ENCODE measurements around the gene NCOA7. TPM values are rescaled to one million over a fixed set of nuclear protein-coding genes. Genes with fewer than 3 reads are reported as not detected.

NCOA7 gene
- total and polyA plus RNA-seq, 4 donors, result 39.6 to 113 (median 48.8) TPM

DNA sequence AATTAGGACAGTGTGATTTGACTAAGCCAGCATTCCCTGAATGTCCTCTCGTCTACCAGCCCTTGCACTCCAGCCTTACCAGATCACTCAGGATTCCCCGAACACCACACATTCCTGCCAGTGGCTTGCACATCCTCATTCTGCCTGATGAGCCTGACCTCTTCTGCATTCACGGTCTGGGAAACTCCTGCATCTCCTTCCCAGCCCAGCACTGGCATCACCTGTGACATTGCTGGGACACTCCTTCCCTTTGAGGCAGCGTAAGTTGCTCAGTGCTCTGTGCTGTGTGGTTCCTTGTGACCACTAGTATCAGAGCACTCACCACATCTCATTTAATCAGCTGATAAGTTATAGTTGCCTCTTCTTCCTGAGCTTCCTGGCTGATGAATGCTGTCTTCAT, 17.3 kb downstream of the NCOA7 start:
- Histone ChIP-seq H3K27ac (ENCODE audit: low read depth, low read length) (no peak overlapping the region), H3K9me3 (ENCODE audit: control insufficient read depth, insufficient read depth, low read length) (no peaks in the 10 kb centered on the region), H3K27me3 (ENCODE audit: control insufficient read depth, insufficient read depth, low read length) (no peaks in the 10 kb centered on the region), H3K36me3 (ENCODE audit: control insufficient read depth, insufficient read depth, low read length) (no peaks in the 10 kb centered on the region), H3K4me1 (ENCODE audit: control insufficient read depth, insufficient read depth, low read length) (no peaks in the 10 kb centered on the region), H3K4me3 (ENCODE audit: low read depth, low read length) (no peak overlapping the region)
- no peak for DNase-seq (ENCODE audit: low read depth in 4 of 6, low spot score in 6 of 6)
- WGBS (ENCODE audit: insufficient coverage), result 76% methylated on average over 4 of the region's 4 CpGs

- no peaks in the 10 kb centered on the region for H3K4me1 ChIP-seq (ENCODE audit: control insufficient read depth, insufficient read depth, low read length)
- no peak overlapping the region for H3K4me3 ChIP-seq (ENCODE audit: low read depth, low read length)
- H3K9me3 ChIP-seq (ENCODE audit: control insufficient read depth, insufficient read depth, low read length), result no peaks in the 10 kb centered on the region
- H3K36me3 ChIP-seq (ENCODE audit: control insufficient read depth, insufficient read depth, low read length), result no peaks in the 10 kb centered on the region
- H3K27ac ChIP-seq (ENCODE audit: low read depth, low read length), result no peak overlapping the region
- DNase-seq (ENCODE audit: low read depth in 4 of 6, low spot score in 6 of 6), result no peak
- no peaks in the 10 kb centered on the region for H3K27me3 ChIP-seq (ENCODE audit: control insufficient read depth, insufficient read depth, low read length)
Measured at GRCh38 chr6:125808591-125808990, 17.8 kb downstream of the NCOA7 start.

DNA sequence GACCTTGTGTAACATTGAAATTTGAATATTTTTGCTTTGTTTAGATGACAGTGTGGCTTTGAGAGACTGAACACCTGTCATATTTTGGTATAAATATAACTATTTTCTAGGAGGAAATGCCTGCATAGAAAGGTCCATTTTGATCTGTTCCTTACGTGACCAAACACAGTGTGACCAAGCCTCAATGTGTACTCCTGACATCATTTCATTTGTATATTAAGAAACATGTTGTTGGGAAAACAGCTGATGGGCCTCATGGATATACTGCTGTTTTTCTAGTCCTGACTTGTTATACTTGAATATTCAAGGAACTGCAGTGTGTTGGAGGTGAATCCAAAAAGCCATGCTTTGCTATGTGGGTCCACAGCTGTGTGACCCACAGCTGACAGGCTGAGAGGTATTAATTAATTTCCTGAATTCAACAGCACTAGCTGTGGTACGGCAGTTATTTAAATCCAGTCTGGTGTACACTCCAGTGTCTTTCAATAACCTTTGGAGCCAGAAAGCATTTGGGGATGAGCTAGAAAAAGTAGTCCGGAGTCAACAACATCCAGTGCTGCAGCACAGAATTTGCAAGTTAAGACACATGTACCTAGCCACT, 18.9 kb downstream of the NCOA7 start:
- H3K9me3 ChIP-seq (ENCODE audit: control insufficient read depth, insufficient read depth, low read length), result no peaks in the 10 kb centered on the region
- H3K4me1 ChIP-seq (ENCODE audit: control insufficient read depth, insufficient read depth, low read length), result peaks cover 3% of the 10 kb centered on the region
- no peaks in the 10 kb centered on the region for H3K27me3 ChIP-seq (ENCODE audit: control insufficient read depth, insufficient read depth, low read length)
- no peak overlapping the region for H3K4me3 ChIP-seq (ENCODE audit: low read depth, low read length)
- DNase-seq (ENCODE audit: low read depth in 4 of 6, low spot score in 6 of 6), result no peak
- 48% methylated on average over 2 of the region's 3 CpGs for WGBS (ENCODE audit: insufficient coverage)
- H3K27ac ChIP-seq (ENCODE audit: low read depth, low read length), result no peak overlapping the region
- no peaks in the 10 kb centered on the region for H3K36me3 ChIP-seq (ENCODE audit: control insufficient read depth, insufficient read depth, low read length)

GRCh38 chr6:125810445-125810844, 19.7 kb downstream of the NCOA7 start:
- H3K4me3 ChIP-seq (ENCODE audit: low read depth, low read length), result no peak overlapping the region

GRCh38 chr6:125811259-125811658, 20.5 kb downstream of the NCOA7 start:
- no peak for DNase-seq (ENCODE audit: low read depth in 4 of 6, low spot score in 6 of 6)
- Histone ChIP-seq H3K27ac (ENCODE audit: low read depth, low read length) (no peak overlapping the region), H3K27me3 (ENCODE audit: control insufficient read depth, insufficient read depth, low read length) (no peaks in the 10 kb centered on the region), H3K4me3 (ENCODE audit: low read depth, low read length) (no peak overlapping the region), H3K4me1 (ENCODE audit: control insufficient read depth, insufficient read depth, low read length) (peaks cover 3% of the 10 kb centered on the region), H3K9me3 (ENCODE audit: control insufficient read depth, insufficient read depth, low read length) (no peaks in the 10 kb centered on the region), H3K36me3 (ENCODE audit: control insufficient read depth, insufficient read depth, low read length) (no peaks in the 10 kb centered on the region)
- WGBS (ENCODE audit: insufficient coverage), result 85% methylated on average over 3 of the region's 5 CpGs

More at GRCh38 chr6:125810445-125810844, 19.7 kb downstream of the NCOA7 start:
- H3K4me1 ChIP-seq (ENCODE audit: control insufficient read depth, insufficient read depth, low read length), result peaks cover 3% of the 10 kb centered on the region
- DNase-seq (ENCODE audit: low read depth in 4 of 6, low spot score in 6 of 6), result peak in 1 of 6 donors; percentile 87
- no peak overlapping the region for H3K27ac ChIP-seq (ENCODE audit: low read depth, low read length)
- H3K9me3 ChIP-seq (ENCODE audit: control insufficient read depth, insufficient read depth, low read length), result no peaks in the 10 kb centered on the region
- no CpG with 5 or more reads among the region's 1 CpG for WGBS (ENCODE audit: insufficient coverage)
- H3K27me3 ChIP-seq (ENCODE audit: control insufficient read depth, insufficient read depth, low read length), result no peaks in the 10 kb centered on the region
- H3K36me3 ChIP-seq (ENCODE audit: control insufficient read depth, insufficient read depth, low read length), result no peaks in the 10 kb centered on the region

- Histone ChIP-seq H3K27ac (ENCODE audit: low read depth, low read length) (no peak overlapping the region), H3K4me1 (ENCODE audit: control insufficient read depth, insufficient read depth, low read length) (peaks cover 3% of the 10 kb centered on the region)
- WGBS (ENCODE audit: insufficient coverage), result 77% methylated on average over 7 of the region's 10 CpGs
Measured at GRCh38 chr6:125812394-125813292, 21.9 kb downstream of the NCOA7 start.

DNA sequence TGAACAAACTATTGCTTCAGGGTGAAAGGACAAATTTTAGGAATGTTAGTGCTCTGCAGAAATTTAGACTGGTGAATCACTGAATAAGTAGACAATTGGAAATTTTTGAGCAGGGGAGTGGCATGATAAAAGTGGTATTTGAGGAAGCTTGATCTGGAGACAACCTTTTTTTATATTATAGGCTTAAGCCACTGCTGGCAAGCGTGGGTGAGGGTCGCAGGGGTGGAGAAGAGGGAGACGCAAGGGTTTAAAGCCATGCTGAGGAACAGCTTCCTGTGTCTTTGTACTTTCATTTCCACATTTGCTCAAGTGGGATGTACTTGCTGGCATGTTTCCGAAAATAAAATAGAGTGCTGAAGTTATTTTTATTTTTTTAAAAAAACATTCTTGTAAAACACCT, 23.7 kb downstream of the NCOA7 start:
- WGBS (ENCODE audit: insufficient coverage), result no CpG with 5 or more reads among the region's 4 CpGs
- H3K4me3 ChIP-seq (ENCODE audit: low read depth, low read length), result no peak overlapping the region
- peaks cover 3% of the 10 kb centered on the region for H3K4me1 ChIP-seq (ENCODE audit: control insufficient read depth, insufficient read depth, low read length)
- no peaks in the 10 kb centered on the region for H3K27me3 ChIP-seq (ENCODE audit: control insufficient read depth, insufficient read depth, low read length)
- H3K36me3 ChIP-seq (ENCODE audit: control insufficient read depth, insufficient read depth, low read length), result no peaks in the 10 kb centered on the region
- no peak overlapping the region for H3K27ac ChIP-seq (ENCODE audit: low read depth, low read length)
- no peaks in the 10 kb centered on the region for H3K9me3 ChIP-seq (ENCODE audit: control insufficient read depth, insufficient read depth, low read length)
- DNase-seq (ENCODE audit: low read depth in 4 of 6, low spot score in 6 of 6), result no peak

More at GRCh38 chr6:125812394-125813292, 21.9 kb downstream of the NCOA7 start:
- Histone ChIP-seq H3K9me3 (ENCODE audit: control insufficient read depth, insufficient read depth, low read length) (no peaks in the 10 kb centered on the region), H3K27me3 (ENCODE audit: control insufficient read depth, insufficient read depth, low read length) (no peaks in the 10 kb centered on the region), H3K4me3 (ENCODE audit: low read depth, low read length) (no peak overlapping the region), H3K36me3 (ENCODE audit: control insufficient read depth, insufficient read depth, low read length) (no peaks in the 10 kb centered on the region)
- peak in 1 of 6 donors; percentile 50 for DNase-seq (ENCODE audit: low read depth in 4 of 6, low spot score in 6 of 6)

- no CpG with 5 or more reads among the region's 5 CpGs for WGBS (ENCODE audit: insufficient coverage)
- Histone ChIP-seq H3K27ac (ENCODE audit: low read depth, low read length) (no peak overlapping the region), H3K4me1 (ENCODE audit: control insufficient read depth, insufficient read depth, low read length) (peaks cover 3% of the 10 kb centered on the region), H3K27me3 (ENCODE audit: control insufficient read depth, insufficient read depth, low read length) (no peaks in the 10 kb centered on the region), H3K9me3 (ENCODE audit: control insufficient read depth, insufficient read depth, low read length) (no peaks in the 10 kb centered on the region), H3K4me3 (ENCODE audit: low read depth, low read length) (no peak overlapping the region), H3K36me3 (ENCODE audit: control insufficient read depth, insufficient read depth, low read length) (no peaks in the 10 kb centered on the region)
- no peak for DNase-seq (ENCODE audit: low read depth in 4 of 6, low spot score in 6 of 6)
Measured at GRCh38 chr6:125815080-125815910, 24.5 kb downstream of the NCOA7 start.

DNA sequence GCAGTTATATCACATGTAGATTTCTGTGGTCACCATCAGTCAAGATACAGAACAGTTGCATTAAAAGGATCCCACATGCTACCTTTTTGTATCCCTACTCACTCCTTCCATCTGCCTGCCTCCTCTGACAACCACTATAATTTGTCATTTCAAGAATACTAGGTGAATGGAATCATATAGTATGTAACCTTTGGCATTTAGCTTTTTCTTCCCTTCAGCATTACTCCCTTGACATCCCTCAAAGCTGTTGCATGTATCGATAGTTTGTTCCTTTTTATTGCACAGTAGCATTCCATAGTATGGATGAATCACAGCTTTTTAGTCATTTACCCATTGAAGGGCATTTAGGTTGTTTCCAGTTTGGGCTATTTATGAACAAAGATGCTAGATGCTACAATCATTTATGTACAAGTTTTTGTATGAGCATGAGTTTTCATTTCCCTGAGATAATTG, 26.1 kb downstream of the NCOA7 start:
- Histone ChIP-seq H3K9me3 (ENCODE audit: control insufficient read depth, insufficient read depth, low read length) (no peaks in the 10 kb centered on the region), H3K27me3 (ENCODE audit: control insufficient read depth, insufficient read depth, low read length) (no peaks in the 10 kb centered on the region), H3K4me3 (ENCODE audit: low read depth, low read length) (no peak overlapping the region), H3K27ac (ENCODE audit: low read depth, low read length) (no peak overlapping the region), H3K4me1 (ENCODE audit: control insufficient read depth, insufficient read depth, low read length) (peaks cover 3% of the 10 kb centered on the region), H3K36me3 (ENCODE audit: control insufficient read depth, insufficient read depth, low read length) (no peaks in the 10 kb centered on the region)
- WGBS (ENCODE audit: insufficient coverage), result no CpG with 5 or more reads among the region's 1 CpG
- no peak for DNase-seq (ENCODE audit: low read depth in 4 of 6, low spot score in 6 of 6)
